GM21723 (cell line): Measurements from ENCODE around the gene ALG11.
"Not testable (repeated sequence)": the region's sequence is repeated elsewhere in the genome, so short reads cannot be mapped to it uniquely, and the experiment has no call there.

Experiments used
- ATAC-seq: cut with Tn5 transposase; IDR thresholded peaks from one replicate; pipeline ENCODE4 v1.9.1; 2021; ENCODE audit warnings: mild to moderate bottlenecking, moderate library complexity; ENCODE audit not compliant: unreplicated experiment

The ALG11 gene

GRCh38 chr13:52011632-52012511, at the start of gene ALG11:
Gene ALG11, plus strand, starts transcription at chr13:52012398. Its CDS starts 21 bp downstream, at chr13:52012419.
- ATAC-seq = peak; percentile 99

- no peak for ATAC-seq
Observed at GRCh38 chr13:51966186-51966585, 46.0 kb upstream of the ALG11 start.

DNA sequence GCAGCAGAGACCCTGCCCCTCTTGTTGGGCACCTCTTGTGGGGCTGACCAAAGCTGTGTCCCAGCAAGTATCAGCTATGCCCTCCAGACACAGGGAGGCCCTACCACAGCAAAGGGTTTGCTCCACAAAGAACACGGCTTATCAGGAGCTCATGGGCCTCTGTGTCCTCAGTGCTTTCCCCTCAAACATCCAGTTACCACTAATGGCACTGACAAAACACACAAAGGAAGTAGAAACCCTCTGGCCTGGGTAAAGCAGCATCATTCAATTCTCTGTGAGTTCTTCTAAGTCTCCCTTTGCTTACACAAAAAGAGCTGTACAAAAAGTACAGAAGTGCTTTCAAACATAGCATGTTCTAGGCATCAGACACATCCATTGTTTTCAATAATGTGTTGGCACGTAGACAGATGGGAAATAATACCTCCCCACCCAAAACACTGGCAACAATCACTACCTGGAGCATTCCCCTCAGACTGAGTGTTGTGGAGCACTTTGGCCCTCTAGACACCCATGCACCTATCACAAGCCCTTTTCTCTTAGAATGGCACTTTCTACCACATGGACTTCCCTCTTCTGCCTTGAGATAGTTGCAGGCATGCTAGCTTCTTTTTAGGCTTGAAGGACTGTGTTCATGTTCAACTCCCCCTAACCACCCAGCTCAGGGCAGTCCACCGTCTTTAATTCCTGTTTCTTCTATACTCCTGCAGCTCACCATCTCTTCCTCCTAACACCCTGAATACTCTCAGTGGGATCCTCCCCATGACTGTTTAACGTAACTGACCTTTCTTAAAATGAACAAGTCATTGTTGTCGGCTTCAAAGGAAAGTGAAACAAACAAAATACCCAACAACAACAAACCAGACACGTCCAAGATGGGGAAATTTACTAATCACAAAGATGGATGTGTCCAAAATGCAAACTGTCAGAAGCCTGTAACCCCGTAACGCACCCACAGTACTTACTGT, 44.4 kb upstream of the ALG11 start:
- no peak for ATAC-seq

- no peak for ATAC-seq
Observed at GRCh38 chr13:51970349-51970748, 41.8 kb upstream of the ALG11 start.

- ATAC-seq = no peak
Observed at GRCh38 chr13:51971520-51972426, 40.4 kb upstream of the ALG11 start.

DNA sequence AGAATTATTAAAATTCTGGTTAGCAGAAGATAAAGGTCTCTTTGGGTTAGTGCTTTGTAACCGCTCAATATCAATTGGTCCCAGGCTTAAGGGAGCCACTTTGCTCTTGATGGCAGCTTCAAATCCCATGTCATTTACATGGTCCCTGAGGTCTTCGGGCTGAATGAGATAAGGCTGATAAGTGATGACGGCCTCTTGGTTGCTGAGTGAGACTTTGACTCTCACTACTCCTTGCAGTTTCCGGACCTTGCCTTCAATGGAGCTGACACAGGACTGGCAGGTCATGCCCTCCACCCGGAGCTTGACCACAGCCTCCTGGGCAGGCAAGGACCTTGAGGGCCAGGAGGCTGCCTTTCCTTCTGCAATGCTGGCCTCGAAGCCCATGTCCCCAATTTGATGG, 37.7 kb upstream of the ALG11 start:
- no peak for ATAC-seq

- ATAC-seq = no peak
Observed at GRCh38 chr13:51976423-51976822, 35.8 kb upstream of the ALG11 start.

- ATAC-seq = no peak
Observed at GRCh38 chr13:51976890-51977289, 35.3 kb upstream of the ALG11 start.

- no peak for ATAC-seq
Observed at GRCh38 chr13:51977625-51978024, 34.6 kb upstream of the ALG11 start.

- ATAC-seq = no peak
Observed at GRCh38 chr13:51978796-51979556, 33.2 kb upstream of the ALG11 start.

- ATAC-seq = no peak
Observed at GRCh38 chr13:51980908-51981307, 31.3 kb upstream of the ALG11 start.

GRCh38 chr13:51981355-51981754, 30.8 kb upstream of the ALG11 start:
- no peak for ATAC-seq

GRCh38 chr13:51983292-51983691, 28.9 kb upstream of the ALG11 start:
- ATAC-seq = not testable (repeated sequence)

GRCh38 chr13:51984904-51985303, 27.3 kb upstream of the ALG11 start:
- not testable (repeated sequence) for ATAC-seq

GRCh38 chr13:51988988-51989618, 23.1 kb upstream of the ALG11 start:
- ATAC-seq = no peak

DNA sequence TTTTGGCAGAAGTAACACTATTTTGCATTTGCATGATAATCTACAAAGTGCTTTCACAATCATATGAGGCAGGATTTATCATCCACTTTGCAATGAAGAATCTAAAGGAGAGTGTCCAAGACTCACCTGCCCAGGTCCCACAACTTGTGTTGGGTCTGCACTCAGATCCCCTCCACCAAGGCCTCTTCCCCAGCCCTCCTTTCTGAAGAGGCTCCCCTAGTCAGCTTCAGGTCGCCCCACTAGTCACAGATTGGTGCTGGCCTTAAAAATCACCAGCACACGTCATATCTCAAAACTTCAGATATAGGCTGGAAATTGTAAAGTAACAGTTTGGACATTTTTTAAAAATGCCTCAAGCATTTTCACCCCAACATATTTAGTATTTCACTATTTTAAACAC, 18.5 kb upstream of the ALG11 start:
- ATAC-seq = no peak

DNA sequence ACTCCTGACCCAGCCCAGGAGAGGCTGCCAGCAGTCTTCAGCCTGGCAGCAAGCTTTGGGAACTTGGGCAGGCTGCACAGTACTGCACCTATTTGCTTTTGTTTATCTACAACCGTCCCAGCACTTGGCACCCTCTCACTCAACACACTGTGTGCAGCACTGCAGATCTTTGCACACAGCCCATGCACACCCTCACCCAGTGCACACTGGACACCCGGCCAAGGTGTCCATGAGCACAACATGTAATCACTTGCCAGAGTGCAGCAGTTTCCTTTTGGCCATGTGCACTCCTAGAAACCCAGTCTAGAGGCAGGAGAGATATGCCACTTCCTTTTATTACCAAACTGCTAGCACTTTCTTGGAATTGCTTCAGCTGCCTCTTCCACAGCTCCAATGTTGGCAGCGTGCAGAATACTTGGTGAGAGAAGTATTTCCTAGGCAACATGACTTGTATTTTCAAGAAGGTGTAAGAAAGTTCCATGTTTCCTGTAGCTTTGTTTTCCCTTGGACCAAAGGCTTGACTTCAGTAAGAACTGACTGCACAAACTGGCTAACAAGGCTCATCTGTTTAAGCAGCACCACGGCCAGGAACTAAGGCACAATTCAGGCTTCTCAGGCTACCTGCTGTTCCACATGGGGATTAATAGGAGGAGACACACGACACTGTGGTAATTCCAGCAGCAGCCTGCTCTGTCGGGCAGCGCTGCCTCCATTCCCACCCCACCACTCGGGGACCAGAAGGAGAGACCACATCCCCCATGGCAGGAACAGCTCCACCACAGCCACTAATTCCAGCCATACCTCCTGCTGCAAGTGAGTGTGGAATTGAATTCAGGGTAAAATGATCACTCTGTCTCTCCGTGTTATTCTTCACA, 16.3 kb upstream of the ALG11 start:
- no peak for ATAC-seq

DNA sequence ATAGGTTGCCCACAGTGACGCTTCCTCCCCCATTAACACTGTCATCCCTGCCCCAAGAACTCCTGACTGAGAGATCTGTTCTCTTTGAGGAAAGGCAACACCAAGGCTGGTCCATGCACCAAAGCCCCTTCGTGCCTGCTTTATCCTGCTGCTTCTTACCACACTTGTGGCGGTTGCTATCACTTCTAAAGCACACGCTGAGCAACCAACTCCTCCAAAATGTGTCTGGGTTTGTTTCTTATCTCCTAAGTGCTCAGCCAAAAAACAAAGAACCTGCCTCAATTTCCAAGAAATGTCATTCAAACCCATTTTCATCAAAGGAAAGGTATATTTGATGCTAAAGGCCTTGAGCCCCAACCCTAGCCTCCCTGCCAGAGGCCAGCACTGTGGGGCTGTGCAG, 15.6 kb upstream of the ALG11 start:
- ATAC-seq = no peak
